Measurements from ENCODE around the gene ZDHHC18.
A peak's percentile ranks its signal among the peaks of the same experiment; 100 is the strongest.
"Not testable (repeated sequence)": the region's sequence is repeated elsewhere in the genome, so short reads cannot be mapped to it uniquely, and the experiment has no call there.

The ZDHHC18 gene

DNA sequence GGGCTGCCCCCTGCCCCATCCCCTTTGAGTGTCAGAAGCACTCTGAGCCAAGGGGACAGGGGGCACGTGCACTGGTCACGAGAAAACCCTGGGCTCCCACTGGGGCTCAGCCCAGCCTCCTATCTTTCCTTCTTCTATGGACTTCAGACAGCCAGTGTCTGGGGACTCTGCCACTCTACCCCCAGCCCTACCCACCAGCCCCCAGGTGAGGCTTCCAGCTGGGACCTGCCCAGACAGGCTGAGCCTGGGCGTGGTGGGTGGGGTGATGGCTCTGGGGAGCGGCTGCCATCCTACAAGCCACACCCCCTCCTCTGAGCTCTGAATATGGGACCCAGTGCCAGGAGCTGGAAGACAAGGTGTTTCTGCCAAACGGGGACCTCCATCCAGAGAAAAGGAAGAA, 28.4 kb downstream of the ZDHHC18 start:
- peak in 1 of 10 donors; percentile 23 for DNase-seq
- intact Hi-C loops (cut with DNase I), result no loop called here

DNA sequence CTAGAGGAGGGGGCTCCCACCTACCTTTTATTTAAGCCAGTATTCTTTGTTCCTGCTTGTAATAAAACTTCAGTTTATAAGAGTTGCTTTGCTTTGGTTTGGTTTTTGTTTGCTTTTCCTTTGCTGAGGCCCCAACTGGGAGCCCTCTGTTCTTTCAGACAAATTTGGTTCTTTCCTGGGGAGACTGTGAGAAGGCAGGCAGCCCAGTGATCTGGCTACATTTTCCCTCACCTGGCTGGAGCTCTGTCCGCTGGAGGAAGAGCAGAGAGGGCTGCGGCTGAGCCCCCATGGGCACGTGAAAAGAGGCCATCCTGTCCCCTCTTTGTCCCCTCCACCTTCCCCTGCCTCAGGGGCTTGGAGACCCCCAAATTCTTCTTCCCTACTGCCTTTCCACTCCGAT, 29.1 kb downstream of the ZDHHC18 start:
- no peak for DNase-seq
- intact Hi-C loops (cut with DNase I), result no loop called here

GRCh38 chr1:26856181-26856580, 29.7 kb downstream of the ZDHHC18 start:
- no peak for DNase-seq
- intact Hi-C loops (cut with DNase I), result no loop called here

GRCh38 chr1:26856604-26857469, 30.3 kb downstream of the ZDHHC18 start:
- DNase-seq, result peak in 1 of 10 donors; percentile 68
- intact Hi-C loops (cut with DNase I), result no loop called here

- peak in 6 of 10 donors; percentile 25 to 89 (median 38) for DNase-seq
- intact Hi-C loops (cut with DNase I), result no loop called here
Measured at GRCh38 chr1:26857473-26858060, 31.1 kb downstream of the ZDHHC18 start.

- intact Hi-C loops (cut with DNase I), result no loop called here
- DNase-seq, result no peak
Measured at GRCh38 chr1:26858160-26858559, 31.7 kb downstream of the ZDHHC18 start.

GRCh38 chr1:26858891-26859640, 32.6 kb downstream of the ZDHHC18 start:
- intact Hi-C loops (cut with DNase I), result no loop called here
- DNase-seq, result peak in 1 of 10 donors; percentile 43

GRCh38 chr1:26861286-26861701, 34.8 kb downstream of the ZDHHC18 start:
- intact Hi-C loops (cut with DNase I), result no loop called here
- no peak for DNase-seq

DNA sequence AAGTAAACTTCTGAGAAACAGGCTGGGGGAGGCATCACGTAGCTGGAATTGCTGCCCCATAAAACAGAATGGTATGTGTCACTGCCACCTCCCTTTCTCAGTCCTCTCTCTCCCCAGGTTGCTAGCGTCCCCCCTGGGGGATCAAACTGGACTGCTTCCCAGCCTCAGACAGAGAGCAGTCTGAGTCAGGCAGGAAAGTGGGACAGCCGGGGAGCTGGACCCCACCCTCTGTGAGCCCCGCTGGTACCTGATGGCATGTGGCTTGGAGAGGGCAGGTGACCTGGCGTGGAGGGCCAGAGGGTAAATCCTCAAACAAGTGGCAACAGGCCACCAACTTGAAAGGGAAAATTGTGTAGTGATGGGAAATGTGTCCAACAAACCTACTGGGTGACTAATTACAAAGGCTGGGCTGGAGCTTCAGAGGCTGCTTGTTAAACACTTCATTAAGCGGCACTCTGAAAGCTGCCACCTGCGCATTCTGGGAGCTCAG, 35.4 kb downstream of the ZDHHC18 start:
- DNase-seq, result peak in 1 of 10 donors; percentile 48
- intact Hi-C loops (cut with DNase I), result no loop called here

GRCh38 chr1:26862781-26863684, 36.5 kb downstream of the ZDHHC18 start, which contains the start of gene SFN:
Gene SFN (plus strand): TSS chr1:26863149. CDS start chr1:26863213, 64 bp downstream.
- peak in 2 of 10 donors; percentile 47 to 72 for DNase-seq
- intact Hi-C loops (cut with DNase I), result no loop called here

DNA sequence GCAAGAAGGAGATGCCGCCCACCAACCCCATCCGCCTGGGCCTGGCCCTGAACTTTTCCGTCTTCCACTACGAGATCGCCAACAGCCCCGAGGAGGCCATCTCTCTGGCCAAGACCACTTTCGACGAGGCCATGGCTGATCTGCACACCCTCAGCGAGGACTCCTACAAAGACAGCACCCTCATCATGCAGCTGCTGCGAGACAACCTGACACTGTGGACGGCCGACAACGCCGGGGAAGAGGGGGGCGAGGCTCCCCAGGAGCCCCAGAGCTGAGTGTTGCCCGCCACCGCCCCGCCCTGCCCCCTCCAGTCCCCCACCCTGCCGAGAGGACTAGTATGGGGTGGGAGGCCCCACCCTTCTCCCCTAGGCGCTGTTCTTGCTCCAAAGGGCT, 37.2 kb downstream of the ZDHHC18 start:
- peak in 2 of 10 donors; percentile 55 to 62 for DNase-seq
- intact Hi-C loops (cut with DNase I), result no loop called here

DNA sequence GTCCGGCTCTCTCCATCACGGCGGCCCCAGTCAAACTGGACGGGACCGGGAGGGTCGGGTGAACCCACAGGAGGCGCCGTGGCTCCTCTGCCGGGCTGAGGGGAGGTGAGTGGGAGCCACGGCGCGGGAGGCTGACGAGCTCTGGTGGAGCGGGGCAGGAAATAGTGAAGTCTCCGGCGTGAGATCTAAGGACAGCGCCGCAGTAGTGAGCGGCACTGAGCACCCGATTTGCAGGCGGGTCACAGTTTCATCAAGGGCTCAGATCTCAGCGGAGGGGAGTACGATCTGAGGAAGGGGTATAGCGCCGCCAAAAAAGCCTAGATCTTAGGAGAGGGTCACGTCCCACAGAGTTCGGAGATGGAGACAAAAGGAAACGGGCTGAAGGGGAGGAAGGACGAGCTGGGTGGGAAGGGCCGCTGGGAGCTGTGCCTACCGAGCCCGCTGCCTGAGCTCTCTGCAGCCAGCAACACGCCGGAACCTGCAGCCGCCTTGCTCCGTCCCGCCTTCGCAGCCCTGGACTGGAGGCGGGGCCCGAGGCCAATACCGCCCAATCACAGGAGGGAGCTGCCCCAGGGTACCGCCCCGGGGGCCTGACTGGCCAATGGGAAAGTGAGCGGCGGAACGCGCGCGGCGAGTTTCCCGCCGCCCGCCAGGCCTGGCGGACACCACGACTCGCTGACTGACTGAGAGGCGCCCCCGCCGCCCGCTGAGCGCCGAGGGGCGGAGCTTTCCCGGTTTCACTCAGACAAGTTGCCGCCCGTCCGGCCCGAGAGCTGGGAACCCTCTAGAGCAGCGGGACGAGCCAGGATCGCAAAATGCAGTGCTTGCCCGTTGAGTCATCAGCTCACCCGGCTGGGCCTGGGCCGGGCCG, 38.4 kb downstream of the ZDHHC18 start:
- DNase-seq, result peak; percentile 89 to 100 (median 96)
- intact Hi-C loops (cut with DNase I), result no loop called here

- intact Hi-C loops (cut with DNase I); DNase-seq: not testable (repeated sequence)
Measured at GRCh38 chr1:26873097-26873496, 46.6 kb downstream of the ZDHHC18 start.

DNA sequence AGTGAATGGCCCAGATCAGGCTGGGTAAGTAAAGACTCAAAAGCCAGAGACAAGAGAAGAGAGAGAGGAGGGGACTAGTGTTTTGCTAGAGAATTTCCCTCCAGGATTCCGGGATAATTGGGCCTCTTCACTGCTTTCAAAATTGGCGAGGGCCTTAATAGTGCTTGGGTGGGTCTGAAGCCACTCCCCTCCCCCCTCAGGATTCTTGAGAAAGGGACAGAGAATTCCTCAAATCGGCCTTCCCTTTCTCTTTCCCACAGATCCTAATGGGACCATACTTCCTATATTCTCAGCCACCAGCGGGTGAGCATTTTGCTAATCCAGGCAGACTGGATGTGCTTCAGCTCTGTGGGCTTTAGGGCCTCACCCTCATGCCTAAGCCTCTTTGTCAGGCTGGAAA, 48.4 kb downstream of the ZDHHC18 start:
- intact Hi-C loops (cut with DNase I), result loop anchor here (5.0 kb wide), 2 partner anchors 68 to 273 kb away; no protein-coding TSS in a partner anchor
- no peak for DNase-seq

DNA sequence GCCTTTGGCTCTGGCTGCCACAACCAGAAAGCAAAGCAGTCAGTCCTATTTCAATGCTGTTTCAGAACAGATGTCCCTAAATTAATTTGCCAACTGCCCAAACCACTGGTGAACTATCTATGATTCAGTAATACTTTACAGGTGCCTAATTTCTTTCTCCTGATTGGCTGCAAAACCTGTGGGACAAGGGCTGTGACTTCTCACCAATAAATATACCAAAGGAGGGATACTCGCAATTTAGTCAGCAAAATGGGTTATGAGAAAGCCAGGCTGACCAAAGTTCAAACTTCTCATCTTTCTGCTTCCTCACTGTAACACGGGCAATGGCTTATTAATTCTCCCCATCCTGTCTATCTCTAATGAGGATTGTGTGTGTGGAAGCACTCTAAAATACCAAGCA, 50.8 kb downstream of the ZDHHC18 start:
- no peak for DNase-seq
- intact Hi-C loops (cut with DNase I), result loop anchor here (5.0 kb wide), 2 partner anchors 70 to 275 kb away; no protein-coding TSS in a partner anchor

DNA sequence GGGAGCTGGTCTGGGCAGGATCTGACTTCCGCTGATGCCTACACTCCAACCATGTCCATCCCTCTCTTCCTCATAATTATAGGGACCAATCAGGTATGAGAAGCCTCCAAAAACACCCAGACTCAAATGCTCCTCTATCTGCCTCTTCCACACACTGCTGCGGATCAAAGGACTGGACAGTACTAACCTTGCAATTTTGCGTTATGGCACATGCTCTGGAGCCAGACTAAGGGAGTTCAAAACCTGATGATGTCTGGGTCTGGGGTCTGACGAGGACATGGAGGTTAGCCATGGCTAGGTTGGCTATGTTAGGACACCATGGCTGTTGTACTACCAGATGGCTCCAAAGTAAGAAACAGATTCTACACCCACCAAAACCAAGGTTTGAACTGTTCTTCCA, 53.3 kb downstream of the ZDHHC18 start:
- intact Hi-C loops (cut with DNase I), result loop anchor here (5.0 kb wide), 2 partner anchors 72 to 277 kb away; no protein-coding TSS in a partner anchor
- no peak for DNase-seq

- DNase-seq; intact Hi-C loops (cut with DNase I): not testable (repeated sequence)
Measured at GRCh38 chr1:26881611-26882010, 55.1 kb downstream of the ZDHHC18 start.

- intact Hi-C loops (cut with DNase I), result no loop called here
- DNase-seq, result no peak
Measured at GRCh38 chr1:26882696-26883463, 56.4 kb downstream of the ZDHHC18 start.
